ENCODE results near the gene RERE.

DNA sequence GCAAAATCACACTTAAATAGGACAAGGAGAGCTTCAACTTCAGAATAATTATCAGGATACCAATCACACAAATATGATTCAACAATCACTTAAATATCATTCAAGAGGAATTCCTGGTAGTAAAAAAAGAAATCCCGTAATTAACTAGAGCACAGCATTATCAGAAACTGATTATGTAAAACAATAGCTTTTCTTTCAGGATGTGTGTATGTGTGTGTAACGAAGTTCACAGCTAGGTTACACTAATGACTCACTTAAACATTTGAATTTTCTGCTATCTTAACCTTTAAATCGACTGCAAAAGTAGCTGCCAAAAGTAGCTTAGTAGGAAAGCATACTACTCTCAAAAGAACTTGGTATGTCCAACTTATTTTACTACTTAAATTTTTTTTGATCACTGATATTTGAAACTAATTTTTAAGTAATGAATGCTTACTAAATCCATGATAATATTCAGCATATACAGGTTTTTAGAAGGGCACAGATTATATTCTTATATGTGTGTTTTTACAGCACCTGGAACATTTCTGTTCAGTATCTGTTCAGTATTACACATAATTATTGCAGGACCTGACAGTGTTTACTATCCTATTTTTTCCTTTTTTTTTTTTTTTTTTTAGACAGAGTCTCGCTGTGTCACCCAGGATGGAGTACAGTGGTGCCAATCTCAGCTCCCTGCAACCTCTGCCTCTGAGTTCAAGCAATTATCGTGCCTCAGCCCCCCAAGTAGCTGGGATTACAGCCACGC, 4.2 kb downstream of the RERE start:
- TF ChIP-seq, protein P1, sequence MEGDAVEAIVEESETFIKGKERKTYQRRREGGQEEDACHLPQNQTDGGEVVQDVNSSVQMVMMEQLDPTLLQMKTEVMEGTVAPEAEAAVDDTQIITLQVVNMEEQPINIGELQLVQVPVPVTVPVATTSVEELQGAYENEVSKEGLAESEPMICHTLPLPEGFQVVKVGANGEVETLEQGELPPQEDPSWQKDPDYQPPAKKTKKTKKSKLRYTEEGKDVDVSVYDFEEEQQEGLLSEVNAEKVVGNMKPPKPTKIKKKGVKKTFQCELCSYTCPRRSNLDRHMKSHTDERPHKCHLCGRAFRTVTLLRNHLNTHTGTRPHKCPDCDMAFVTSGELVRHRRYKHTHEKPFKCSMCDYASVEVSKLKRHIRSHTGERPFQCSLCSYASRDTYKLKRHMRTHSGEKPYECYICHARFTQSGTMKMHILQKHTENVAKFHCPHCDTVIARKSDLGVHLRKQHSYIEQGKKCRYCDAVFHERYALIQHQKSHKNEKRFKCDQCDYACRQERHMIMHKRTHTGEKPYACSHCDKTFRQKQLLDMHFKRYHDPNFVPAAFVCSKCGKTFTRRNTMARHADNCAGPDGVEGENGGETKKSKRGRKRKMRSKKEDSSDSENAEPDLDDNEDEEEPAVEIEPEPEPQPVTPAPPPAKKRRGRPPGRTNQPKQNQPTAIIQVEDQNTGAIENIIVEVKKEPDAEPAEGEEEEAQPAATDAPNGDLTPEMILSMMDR (IDR thresholded peaks at IDR 0.05), result no peak
- TF ChIP-seq POLR2A (IDR thresholded peaks at IDR 0.05), result no peak
